ENCODE data around the gene GCN1. TPM values are rescaled to one million over a fixed set of nuclear protein-coding genes. Genes with fewer than 3 reads are reported as not detected.

GCN1 gene
- total RNA-seq, 1 experiment from 2014 or later = 254 TPM

- ATAC-seq = no peak
- peaks cover 45% of the 10 kb centered on the region for H3K79me2 ChIP-seq (ENCODE audit: low read length)
- H3K9me3 ChIP-seq (ENCODE audit: low read length) = no peaks in the 10 kb centered on the region
- no peak overlapping the region for H3K4me2 ChIP-seq (ENCODE audit: low read length)
- CTCF ChIA-PET = interaction anchor here (0.9 kb wide), 1 partner anchor 9 kb away, joined by 3 read pairs; no protein-coding TSS in a partner anchor
- peaks cover 90% of the 10 kb centered on the region for H3K36me3 ChIP-seq (ENCODE audit: low read depth, low read length)
- intact Hi-C loops (cut with micrococcal nuclease) = no loop called here
- H4K20me1 ChIP-seq (ENCODE audit: low read length) = peaks cover 37% of the 10 kb centered on the region
- no peaks in the 10 kb centered on the region for H3K4me1 ChIP-seq (ENCODE audit: insufficient read depth, low read length)
- POLR2A ChIA-PET (ENCODE audit: unreplicated experiment) = interaction anchor here (0.6 to 0.7 kb wide), 3 partner anchors 12 to 56 kb away, joined by 3 to 4 read pairs (median 3); partner anchors contain the start of gene RPLP0
- H2AFZ ChIP-seq (ENCODE audit: low read length) = no peak overlapping the region
- DNase-seq = no peak
- H3F3A ChIP-seq (ENCODE audit: low read length, unreplicated experiment) = no peaks in the 10 kb centered on the region
- no peak overlapping the region for H3K4me3 ChIP-seq (ENCODE audit: low read length)
- no peaks in the 10 kb centered on the region for H3K27me3 ChIP-seq (ENCODE audit: low read length)
- no TSS peak for BruUV-seq (replicated peaks)
- H3K9me2 ChIP-seq (replicated peaks; ENCODE audit: low read length) = no peaks in the 10 kb centered on the region
- TF ChIP-seq EZH2phosphoT487 (IDR thresholded peaks at IDR 0.05; ENCODE audit: borderline replicate concordance, low read length) (no peak), EZH2 (IDR thresholded peaks at IDR 0.05; ENCODE audit: low read length, unreplicated experiment) (no peak), CTCF (conservative IDR thresholded peaks at IDR 0.05; ENCODE audit: low read depth, low read length) (no peak)
- H3K9ac ChIP-seq (ENCODE audit: low read length) = no peak overlapping the region
- H3K27ac ChIP-seq (ENCODE audit: low read length) = no peak overlapping the region
Observed at GRCh38 chr12:120218680-120219606, 24.4 kb upstream of the GCN1 start.

GRCh38 chr12:120216742-120217605, 22.5 kb upstream of the GCN1 start:
- intact Hi-C loops (cut with micrococcal nuclease) = no loop called here
- peaks cover 26% of the 10 kb centered on the region for H3K79me2 ChIP-seq (ENCODE audit: low read length)
- peaks cover 83% of the 10 kb centered on the region for H3K36me3 ChIP-seq (ENCODE audit: low read depth, low read length)
- POLR2A ChIA-PET (ENCODE audit: unreplicated experiment) = no interaction called here
- no peak overlapping the region for H2AFZ ChIP-seq (ENCODE audit: low read length)
- H3K9me3 ChIP-seq (ENCODE audit: low read length) = no peaks in the 10 kb centered on the region
- no peak overlapping the region for H3K9ac ChIP-seq (ENCODE audit: low read length)
- no peaks in the 10 kb centered on the region for H3K27me3 ChIP-seq (ENCODE audit: low read length)
- peaks cover 32% of the 10 kb centered on the region; the same call in 1 of the 2 replicates for H4K20me1 ChIP-seq (ENCODE audit: low read length)
- ATAC-seq (no peak), DNase-seq (no peak)
- no peak for TF ChIP-seq EZH2 (IDR thresholded peaks at IDR 0.05; ENCODE audit: low read length, unreplicated experiment)
- TF ChIP-seq CTCF (conservative IDR thresholded peaks at IDR 0.05; ENCODE audit: low read depth, low read length) = no peak
- no peak for TF ChIP-seq EZH2phosphoT487 (IDR thresholded peaks at IDR 0.05; ENCODE audit: borderline replicate concordance, low read length)
- no peaks in the 10 kb centered on the region for H3K9me2 ChIP-seq (replicated peaks; ENCODE audit: low read length)
- no peak overlapping the region for H3K27ac ChIP-seq (ENCODE audit: low read length)
- no TSS peak for BruUV-seq (replicated peaks)
- H3K4me1 ChIP-seq (ENCODE audit: insufficient read depth, low read length) = no peaks in the 10 kb centered on the region
- H3F3A ChIP-seq (ENCODE audit: low read length, unreplicated experiment) = peaks cover 6% of the 10 kb centered on the region
- CTCF ChIA-PET = interaction anchor here (0.6 kb wide), 1 partner anchor 21 kb away, joined by 3 read pairs; no protein-coding TSS in a partner anchor
- no peak overlapping the region for H3K4me3 ChIP-seq (ENCODE audit: low read length)
- no peak overlapping the region for H3K4me2 ChIP-seq (ENCODE audit: low read length)

All from PC-3 (cell line).